Suppressor macrophage treated with lipopolysaccharide for 1 hour (primary cell): ENCODE results near the gene NNT.
A peak's percentile ranks its signal among the peaks of the same experiment; 100 is the strongest.
"Not testable (repeated sequence)": the region's sequence is repeated elsewhere in the genome, so short reads cannot be mapped to it uniquely, and the experiment has no call there.

ENCODE experiments used
- DNase-seq, 3 donors: peaks; one replicate each; pipeline ENCODE4 v3.0.0-alpha.2; 2020 to 2022

The NNT gene

GRCh38 chr5:43634621-43635020, 31.6 kb downstream of the NNT start:
- no peak for DNase-seq

- no peak for DNase-seq
Measured at GRCh38 chr5:43635374-43635773, 32.4 kb downstream of the NNT start.

- DNase-seq = no peak
Measured at GRCh38 chr5:43636076-43636475, 33.1 kb downstream of the NNT start.

- no peak for DNase-seq
Measured at GRCh38 chr5:43637416-43637815, 34.4 kb downstream of the NNT start.

GRCh38 chr5:43638107-43638506, 35.1 kb downstream of the NNT start:
- DNase-seq = peak; percentile 20 to 60 (median 22)

GRCh38 chr5:43638546-43638945, 35.6 kb downstream of the NNT start:
- peak; percentile 26 to 67 (median 37) for DNase-seq

- DNase-seq = peak in 1 of 3 donors; percentile 32
Measured at GRCh38 chr5:43639566-43639965, 36.6 kb downstream of the NNT start.

- no peak for DNase-seq
Measured at GRCh38 chr5:43642428-43642827, 39.4 kb downstream of the NNT start.

GRCh38 chr5:43643327-43643726, 40.3 kb downstream of the NNT start:
- DNase-seq = no peak

- DNase-seq = no peak
Measured at GRCh38 chr5:43643750-43644149, 40.8 kb downstream of the NNT start.

- DNase-seq = no peak
Measured at GRCh38 chr5:43646992-43647391, 44.0 kb downstream of the NNT start.

- no peak for DNase-seq
Measured at GRCh38 chr5:43647789-43648188, 44.8 kb downstream of the NNT start.

- DNase-seq = no peak
Measured at GRCh38 chr5:43648499-43649124, 45.6 kb downstream of the NNT start.

GRCh38 chr5:43649256-43649655, 46.3 kb downstream of the NNT start:
- DNase-seq = no peak

GRCh38 chr5:43652537-43653302, 49.7 kb downstream of the NNT start:
- no peak for DNase-seq

GRCh38 chr5:43658509-43658908, 55.5 kb downstream of the NNT start:
- peak; percentile 45 to 74 (median 48) for DNase-seq

- no peak for DNase-seq
Measured at GRCh38 chr5:43659075-43659474, 56.1 kb downstream of the NNT start.

GRCh38 chr5:43661102-43661501, 58.1 kb downstream of the NNT start:
- DNase-seq = peak; percentile 57 to 62 (median 58)

GRCh38 chr5:43663916-43664315, 60.9 kb downstream of the NNT start:
- no peak for DNase-seq

GRCh38 chr5:43664501-43665040, 61.6 kb downstream of the NNT start:
- no peak for DNase-seq

GRCh38 chr5:43665749-43666148, 62.8 kb downstream of the NNT start:
- not testable (repeated sequence) for DNase-seq

- DNase-seq = not testable (repeated sequence)
Measured at GRCh38 chr5:43666728-43667127, 63.7 kb downstream of the NNT start.

- not testable (repeated sequence) for DNase-seq
Measured at GRCh38 chr5:43667379-43667778, 64.4 kb downstream of the NNT start.

GRCh38 chr5:43674536-43674935, 71.6 kb downstream of the NNT start:
- no peak for DNase-seq
